ENCODE data around the gene PSD4.

Gene PSD4

GRCh38 chr2:113137827-113138226 is 35.9 kb upstream of the PSD4 start:
- no peak for TF ChIP-seq POLR2AphosphoS5 (IDR thresholded peaks at IDR 0.05; ENCODE audit: low read depth, low read length)
- TF ChIP-seq SIN3A (IDR thresholded peaks at IDR 0.05; ENCODE audit: borderline replicate concordance, insufficient read depth, low read length) = no peak
- no peak for TF ChIP-seq TAF1 (IDR thresholded peaks at IDR 0.05; ENCODE audit: borderline replicate concordance, insufficient read depth, low read length)
- no peak for TF ChIP-seq FOXP2 (optimal IDR thresholded peaks at IDR 0.05; ENCODE audit: borderline replicate concordance, extremely low read depth, extremely low read length, insufficient read depth)
- TF ChIP-seq, protein P1, sequence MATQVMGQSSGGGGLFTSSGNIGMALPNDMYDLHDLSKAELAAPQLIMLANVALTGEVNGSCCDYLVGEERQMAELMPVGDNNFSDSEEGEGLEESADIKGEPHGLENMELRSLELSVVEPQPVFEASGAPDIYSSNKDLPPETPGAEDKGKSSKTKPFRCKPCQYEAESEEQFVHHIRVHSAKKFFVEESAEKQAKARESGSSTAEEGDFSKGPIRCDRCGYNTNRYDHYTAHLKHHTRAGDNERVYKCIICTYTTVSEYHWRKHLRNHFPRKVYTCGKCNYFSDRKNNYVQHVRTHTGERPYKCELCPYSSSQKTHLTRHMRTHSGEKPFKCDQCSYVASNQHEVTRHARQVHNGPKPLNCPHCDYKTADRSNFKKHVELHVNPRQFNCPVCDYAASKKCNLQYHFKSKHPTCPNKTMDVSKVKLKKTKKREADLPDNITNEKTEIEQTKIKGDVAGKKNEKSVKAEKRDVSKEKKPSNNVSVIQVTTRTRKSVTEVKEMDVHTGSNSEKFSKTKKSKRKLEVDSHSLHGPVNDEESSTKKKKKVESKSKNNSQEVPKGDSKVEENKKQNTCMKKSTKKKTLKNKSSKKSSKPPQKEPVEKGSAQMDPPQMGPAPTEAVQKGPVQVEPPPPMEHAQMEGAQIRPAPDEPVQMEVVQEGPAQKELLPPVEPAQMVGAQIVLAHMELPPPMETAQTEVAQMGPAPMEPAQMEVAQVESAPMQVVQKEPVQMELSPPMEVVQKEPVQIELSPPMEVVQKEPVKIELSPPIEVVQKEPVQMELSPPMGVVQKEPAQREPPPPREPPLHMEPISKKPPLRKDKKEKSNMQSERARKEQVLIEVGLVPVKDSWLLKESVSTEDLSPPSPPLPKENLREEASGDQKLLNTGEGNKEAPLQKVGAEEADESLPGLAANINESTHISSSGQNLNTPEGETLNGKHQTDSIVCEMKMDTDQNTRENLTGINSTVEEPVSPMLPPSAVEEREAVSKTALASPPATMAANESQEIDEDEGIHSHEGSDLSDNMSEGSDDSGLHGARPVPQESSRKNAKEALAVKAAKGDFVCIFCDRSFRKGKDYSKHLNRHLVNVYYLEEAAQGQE (IDR thresholded peaks at IDR 0.05; ENCODE audit: insufficient read depth in 1 of 2, low read depth in 2 of 2, low read length in 2 of 2) = no peak

DNA sequence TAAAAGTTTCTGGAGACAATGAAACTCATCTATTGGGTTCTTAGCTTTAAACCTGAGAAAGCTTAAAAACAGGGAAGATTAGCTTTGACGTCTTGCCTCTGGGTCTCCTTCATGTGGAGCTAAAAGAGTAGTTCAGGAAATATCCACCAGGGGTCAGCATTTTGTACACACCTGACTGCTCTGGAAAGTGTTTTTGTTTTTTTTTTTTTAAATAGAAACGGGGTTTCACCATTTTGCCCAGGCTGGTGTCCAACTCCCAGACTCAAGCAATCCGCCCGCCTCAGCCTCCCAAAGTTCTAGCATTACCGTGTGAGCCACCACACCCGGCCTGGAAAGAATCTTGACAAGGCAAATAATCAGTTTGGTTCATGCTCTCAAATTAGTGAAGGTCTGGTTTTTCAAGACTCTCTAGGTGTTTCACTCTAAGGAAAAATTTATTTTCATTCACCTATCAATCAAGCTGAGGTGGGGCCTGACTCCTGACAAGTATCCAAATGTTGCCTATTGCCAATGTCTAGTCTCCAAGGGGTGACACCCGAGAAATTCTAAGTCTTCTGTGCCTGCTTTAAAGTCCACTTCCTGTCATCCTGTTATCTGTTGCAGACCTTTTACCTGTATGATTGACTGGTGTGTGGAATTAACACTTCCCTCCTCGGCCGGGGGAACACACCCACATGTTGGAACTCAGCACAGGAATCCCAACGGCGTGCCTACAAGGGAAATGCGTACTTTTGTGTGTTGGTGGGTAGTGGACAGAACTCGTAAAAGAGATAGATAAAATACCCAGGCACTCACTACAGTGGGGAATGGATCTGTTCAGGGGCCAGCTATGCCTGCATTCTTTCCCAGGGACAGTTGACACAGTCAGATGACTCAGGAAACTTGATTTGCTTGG is 35.1 kb upstream of the PSD4 start:
- TF ChIP-seq TAF1 (IDR thresholded peaks at IDR 0.05; ENCODE audit: borderline replicate concordance, insufficient read depth, low read length) (no peak), POLR2AphosphoS5 (IDR thresholded peaks at IDR 0.05; ENCODE audit: low read depth, low read length) (no peak), SIN3A (IDR thresholded peaks at IDR 0.05; ENCODE audit: borderline replicate concordance, insufficient read depth, low read length) (no peak), FOXP2 (optimal IDR thresholded peaks at IDR 0.05; ENCODE audit: borderline replicate concordance, extremely low read depth, extremely low read length, insufficient read depth) (no peak)
- TF ChIP-seq, protein P1 (IDR thresholded peaks at IDR 0.05; ENCODE audit: insufficient read depth in 1 of 2, low read depth in 2 of 2, low read length in 2 of 2) = no peak

DNA sequence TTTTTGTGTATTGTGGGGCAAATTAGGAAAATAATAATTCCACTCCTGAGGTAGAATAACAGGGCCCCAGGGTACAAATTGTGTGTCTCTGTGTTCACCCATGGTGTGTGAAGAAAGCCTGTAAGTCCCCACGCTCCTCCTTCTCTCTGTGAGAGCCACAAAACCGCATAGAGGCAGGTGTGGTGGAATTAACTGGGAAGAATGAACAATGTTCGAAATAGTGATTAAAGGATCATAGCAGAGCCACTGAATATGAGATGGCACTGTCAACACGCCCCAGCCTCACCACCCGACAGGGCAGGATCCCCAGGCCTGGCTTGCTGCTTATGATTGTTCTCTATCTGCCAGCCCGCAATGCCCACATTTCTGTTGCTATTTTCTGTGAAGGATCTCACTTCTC is 32.3 kb upstream of the PSD4 start:
- TF ChIP-seq FOXP2 (optimal IDR thresholded peaks at IDR 0.05; ENCODE audit: borderline replicate concordance, extremely low read depth, extremely low read length, insufficient read depth) (no peak), POLR2AphosphoS5 (IDR thresholded peaks at IDR 0.05; ENCODE audit: low read depth, low read length) (no peak), TAF1 (IDR thresholded peaks at IDR 0.05; ENCODE audit: borderline replicate concordance, insufficient read depth, low read length) (no peak), SIN3A (IDR thresholded peaks at IDR 0.05; ENCODE audit: borderline replicate concordance, insufficient read depth, low read length) (no peak)
- TF ChIP-seq, protein P1 (IDR thresholded peaks at IDR 0.05; ENCODE audit: insufficient read depth in 1 of 2, low read depth in 2 of 2, low read length in 2 of 2) = no peak

DNA sequence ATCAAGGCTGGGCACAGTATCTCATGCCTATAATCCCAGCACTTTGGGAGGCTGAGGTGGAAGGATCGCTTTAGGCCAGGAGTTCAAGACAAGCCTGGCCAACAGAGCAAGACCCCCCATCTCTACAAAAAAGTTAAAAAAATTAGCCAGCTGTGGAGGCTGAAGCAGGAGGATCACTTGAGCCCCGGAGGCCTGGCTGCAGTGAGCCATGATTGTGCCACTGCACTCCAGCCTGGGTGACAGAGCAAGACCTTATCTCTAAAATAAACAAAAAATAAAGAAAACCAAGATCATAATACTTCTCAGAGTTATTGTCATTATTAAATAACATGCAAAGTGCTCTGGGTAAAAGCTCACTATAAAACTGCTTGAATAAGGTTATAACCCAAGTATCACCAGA is 31.5 kb upstream of the PSD4 start:
- TF ChIP-seq FOXP2 (optimal IDR thresholded peaks at IDR 0.05; ENCODE audit: borderline replicate concordance, extremely low read depth, extremely low read length, insufficient read depth) = no peak
- TF ChIP-seq, protein P1 (IDR thresholded peaks at IDR 0.05; ENCODE audit: insufficient read depth in 1 of 2, low read depth in 2 of 2, low read length in 2 of 2) = no peak
- TF ChIP-seq POLR2AphosphoS5 (IDR thresholded peaks at IDR 0.05; ENCODE audit: low read depth, low read length) = no peak
- no peak for TF ChIP-seq TAF1 (IDR thresholded peaks at IDR 0.05; ENCODE audit: borderline replicate concordance, insufficient read depth, low read length)
- no peak for TF ChIP-seq SIN3A (IDR thresholded peaks at IDR 0.05; ENCODE audit: borderline replicate concordance, insufficient read depth, low read length)
